ENCODE results near the gene ARMC6. TPM values are rescaled to one million over a fixed set of nuclear protein-coding genes. Genes with fewer than 3 reads are reported as not detected.

Gene ARMC6
- total RNA-seq, 1 experiment from 2014 or later, result 100.0 TPM

Other genes starting within 250 kb of the ARMC6 start
- gene COMP, start 242.3 kb upstream of the ARMC6 start, total RNA-seq (2014; rRNA removed; shearing (Covaris generic)), result not detected in 2 replicates
- 92.6 and 95.8 TPM in 2 replicates for gene UPF1, start 201.6 kb upstream of the ARMC6 start, total RNA-seq (2014; rRNA removed; shearing (Covaris generic))
- gene CERS1, start 137.4 kb upstream of the ARMC6 start, total RNA-seq (2014; rRNA removed; shearing (Covaris generic)), result 7.8 and 8.5 TPM in 2 replicates
- 253 and 306 TPM in 2 replicates for gene COPE, start 114.2 kb upstream of the ARMC6 start, total RNA-seq (2014; rRNA removed; shearing (Covaris generic))
- gene DDX49, start 113.9 kb upstream of the ARMC6 start, total RNA-seq (2014; rRNA removed; shearing (Covaris generic)), result 44.7 and 63.1 TPM in 2 replicates
- 25.1 and 35.7 TPM in 2 replicates for gene HOMER3, start 92.4 kb upstream of the ARMC6 start, total RNA-seq (2014; rRNA removed; shearing (Covaris generic))
- gene SUGP2, start 86 bp upstream of the ARMC6 start, total RNA-seq (2014; rRNA removed; shearing (Covaris generic)), result 54.5 and 79.0 TPM in 2 replicates
- 4.8 and 8.0 TPM in 2 replicates for gene SLC25A42, start 30.4 kb downstream of the ARMC6 start, total RNA-seq (2014; rRNA removed; shearing (Covaris generic))
- gene TMEM161A, start 104.9 kb downstream of the ARMC6 start, total RNA-seq (2014; rRNA removed; shearing (Covaris generic)), result 26.6 and 36.3 TPM in 2 replicates
- 0.80 TPM in 1 of 2 replicates, not detected in the other for gene MEF2B, start 136.7 kb downstream of the ARMC6 start, total RNA-seq (2014; rRNA removed; shearing (Covaris generic))
- 12.5 and 18.9 TPM in 2 replicates for gene BORCS8, start 158.5 kb downstream of the ARMC6 start, total RNA-seq (2014; rRNA removed; shearing (Covaris generic))
- gene RFXANK, start 158.7 kb downstream of the ARMC6 start, total RNA-seq (2014; rRNA removed; shearing (Covaris generic)), result 43.5 and 51.0 TPM in 2 replicates
- 25.8 and 31.4 TPM in 2 replicates for gene NR2C2AP, start 169.8 kb downstream of the ARMC6 start, total RNA-seq (2014; rRNA removed; shearing (Covaris generic))
- gene NCAN, start 178.4 kb downstream of the ARMC6 start, total RNA-seq (2014; rRNA removed; shearing (Covaris generic)), result 0.81 and 1.7 TPM in 2 replicates
- 0.52 and 1.4 TPM in 2 replicates for gene TM6SF2, start 239.7 kb downstream of the ARMC6 start, total RNA-seq (2014; rRNA removed; shearing (Covaris generic))